GM12872 (cell line): Measurements from ENCODE around the gene TMEM45A.
A peak's percentile ranks its signal among the peaks of the same experiment; 100 is the strongest.

ENCODE experiments used
- CTCF ChIP-seq: IDR thresholded peaks from 3 replicates; pipeline ENCODE4 v1.5.1; 2011; ENCODE audit warnings: low read depth, mild to moderate bottlenecking, low read length, moderate library complexity; ENCODE audit not compliant: insufficient read depth

TMEM45A gene

GRCh38 chr3:100588251-100588650, 95.8 kb downstream of the TMEM45A start:
- TF ChIP-seq CTCF, result no peak

DNA sequence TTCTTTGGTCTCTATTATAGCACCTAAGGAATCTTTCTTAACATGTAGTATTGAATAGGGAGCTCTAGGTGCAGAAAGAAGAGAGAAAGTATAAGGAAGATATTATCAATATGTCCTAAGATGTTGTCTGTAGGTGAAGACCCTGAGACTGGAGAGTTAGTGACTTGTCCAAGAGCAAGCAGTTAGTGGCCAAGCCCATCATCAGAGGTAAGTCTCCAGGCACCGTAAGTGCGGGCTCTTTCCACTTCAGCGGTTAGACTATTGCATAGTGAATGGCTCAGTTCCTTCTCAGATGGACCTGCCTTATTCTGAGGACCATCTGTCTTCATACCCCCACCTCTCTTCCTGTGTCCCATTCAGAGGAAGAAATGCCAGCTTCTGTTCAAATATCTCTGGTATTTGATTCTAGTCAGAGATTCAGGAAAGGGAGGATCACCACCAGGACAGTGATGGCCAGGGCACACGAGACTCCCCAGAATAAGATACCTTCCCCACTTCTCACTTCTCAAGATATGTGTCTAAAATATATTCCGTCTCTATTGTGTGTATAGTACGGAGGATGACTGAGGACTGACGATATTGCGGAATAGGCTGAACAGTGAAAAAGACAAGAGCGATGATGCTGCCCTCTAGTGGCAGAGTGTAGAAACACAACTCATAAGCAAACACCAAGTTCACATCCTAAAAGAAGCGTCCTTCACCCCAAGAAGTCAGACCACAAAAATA, 97.9 kb downstream of the TMEM45A start:
- TF ChIP-seq CTCF, result peak; percentile 85

DNA sequence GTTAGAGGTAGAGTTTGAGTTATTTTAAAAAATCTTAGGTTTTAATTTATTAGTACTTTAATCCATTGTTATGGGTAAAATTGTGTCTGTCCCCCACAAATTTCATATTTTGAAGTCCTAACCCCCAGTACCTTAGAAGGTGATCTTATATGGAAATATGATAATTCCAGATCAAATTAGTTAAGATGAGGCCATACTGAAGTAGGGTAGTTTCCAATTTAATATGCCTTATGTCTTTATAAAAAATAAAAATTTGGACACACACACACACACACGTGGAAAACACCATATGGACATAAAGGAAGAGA, 98.4 kb downstream of the TMEM45A start:
- TF ChIP-seq CTCF, result no peak

GRCh38 chr3:100591411-100591810, 99.0 kb downstream of the TMEM45A start:
- no peak for TF ChIP-seq CTCF

- no peak for TF ChIP-seq CTCF
These were observed 108.0 kb downstream of the TMEM45A start for GRCh38 chr3:100600181-100601042.

DNA sequence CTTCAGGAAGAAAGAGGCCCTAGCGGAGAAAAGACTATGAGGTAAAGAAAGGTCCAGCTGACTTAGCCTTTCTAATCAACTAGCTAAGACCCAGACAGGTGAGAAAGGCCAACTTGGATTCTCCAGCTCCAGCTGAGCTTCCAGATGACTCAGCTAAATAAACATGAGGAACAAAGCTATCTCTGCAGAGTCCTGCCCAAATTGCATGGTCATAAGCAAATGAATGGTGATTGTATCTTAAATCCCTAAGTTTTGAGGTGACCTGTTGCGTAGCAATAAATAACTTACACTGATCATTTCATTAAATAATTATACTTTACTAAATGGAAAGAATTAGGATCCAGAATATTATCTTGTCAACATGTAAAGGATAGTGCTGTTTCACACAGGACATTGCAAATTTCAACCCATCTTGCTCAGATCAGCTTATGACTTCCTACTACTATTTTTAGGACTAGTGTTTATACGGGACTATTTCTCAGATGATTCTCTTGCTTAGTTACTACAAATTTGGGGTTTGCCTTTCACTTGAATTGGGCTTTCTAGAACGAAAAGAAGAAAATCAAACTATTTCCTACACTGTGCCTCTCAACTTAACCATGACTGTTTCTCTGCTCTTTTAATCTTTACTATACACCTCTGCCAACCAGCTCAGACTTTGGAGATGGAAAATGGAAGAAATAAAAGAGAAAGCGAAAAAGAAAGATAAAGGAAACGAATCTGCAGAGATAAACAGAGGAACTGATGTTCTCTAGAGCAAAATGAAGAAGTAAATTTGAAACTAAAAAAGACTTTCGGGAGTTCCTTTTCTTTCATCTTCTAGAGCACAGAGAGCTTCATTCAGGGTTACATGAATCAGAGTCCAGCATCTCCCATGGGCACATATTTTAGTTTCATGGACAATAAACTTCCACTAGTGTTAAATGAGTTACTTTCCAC, 110.4 kb downstream of the TMEM45A start:
- no peak for TF ChIP-seq CTCF

GRCh38 chr3:100603469-100603868, 111.0 kb downstream of the TMEM45A start:
- TF ChIP-seq CTCF, result peak; percentile 61
